HG02852 (cell line): Measurements from ENCODE around the gene GABRB1.
"Not testable (repeated sequence)": the region's sequence is repeated elsewhere in the genome, so short reads cannot be mapped to it uniquely, and the experiment has no call there.

Source experiments
- ATAC-seq: cut with Tn5 transposase; IDR thresholded peaks from one replicate; pipeline ENCODE4 v1.9.1; 2021; ENCODE audit warnings: mild to moderate bottlenecking, moderate library complexity; ENCODE audit not compliant: unreplicated experiment

The GABRB1 gene

DNA sequence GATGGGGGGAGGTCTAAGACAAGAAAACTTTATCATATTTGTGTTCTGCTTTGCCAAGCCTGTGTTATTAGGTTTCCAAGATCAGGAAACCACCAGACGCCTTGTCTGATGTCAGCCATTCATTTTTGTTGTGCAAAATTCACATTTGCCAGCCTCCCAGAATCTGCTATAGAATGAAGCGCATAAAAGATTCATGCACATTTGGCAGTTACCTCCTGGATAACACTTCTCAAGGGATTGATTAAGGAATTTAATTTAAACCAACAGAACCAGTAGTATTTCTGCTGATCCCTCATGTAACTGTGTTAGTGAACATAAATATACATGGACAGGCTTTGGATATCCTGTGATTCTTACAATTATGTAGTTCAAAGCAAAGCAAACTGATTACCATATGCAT is 244.2 kb downstream of the GABRB1 start:
- ATAC-seq = no peak

DNA sequence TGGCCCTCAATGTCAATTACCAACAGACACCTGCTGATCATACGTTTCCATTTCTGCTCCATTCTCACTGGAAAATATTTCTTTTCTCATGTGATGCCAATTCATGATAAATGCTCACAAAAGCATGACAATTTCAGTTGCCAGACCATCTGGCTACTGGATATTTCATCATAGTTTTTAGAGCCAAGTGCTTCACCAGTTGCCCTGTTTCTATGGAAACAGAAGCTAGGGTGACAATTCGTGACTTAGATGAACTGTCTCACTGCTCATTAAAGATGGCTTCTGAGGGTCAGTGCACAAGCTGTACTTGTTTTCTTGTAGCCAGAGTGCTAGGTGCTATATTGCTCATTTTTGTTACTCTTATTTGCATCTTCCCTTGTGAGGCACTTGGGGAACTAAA is 247.3 kb downstream of the GABRB1 start:
- no peak for ATAC-seq

DNA sequence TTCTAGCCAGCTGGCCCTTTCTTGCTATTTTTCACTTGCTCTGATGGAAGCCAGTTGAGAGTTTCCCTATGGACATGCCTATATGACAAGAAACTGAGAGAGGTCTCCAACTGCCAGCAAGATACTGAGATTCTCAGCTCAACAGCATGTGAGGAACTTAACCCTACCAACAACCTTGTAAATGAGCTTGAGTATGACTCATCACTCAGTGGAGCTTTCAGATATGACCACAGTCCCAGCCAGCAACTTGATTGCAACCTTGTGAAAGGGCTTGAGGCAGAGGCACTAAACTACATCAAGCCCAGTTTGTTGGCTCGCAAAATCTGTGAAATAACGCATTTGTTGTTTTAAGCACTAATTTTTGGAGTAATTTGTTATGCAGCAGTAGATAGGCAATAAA is 256.4 kb downstream of the GABRB1 start:
- ATAC-seq = peak; percentile 87

GRCh38 chr4:47289805-47290204 is 258.4 kb downstream of the GABRB1 start:
- no peak for ATAC-seq

GRCh38 chr4:47290873-47291272 is 259.5 kb downstream of the GABRB1 start:
- ATAC-seq = not testable (repeated sequence)

- ATAC-seq = no peak
Observed at GRCh38 chr4:47309165-47309564, 277.8 kb downstream of the GABRB1 start.

DNA sequence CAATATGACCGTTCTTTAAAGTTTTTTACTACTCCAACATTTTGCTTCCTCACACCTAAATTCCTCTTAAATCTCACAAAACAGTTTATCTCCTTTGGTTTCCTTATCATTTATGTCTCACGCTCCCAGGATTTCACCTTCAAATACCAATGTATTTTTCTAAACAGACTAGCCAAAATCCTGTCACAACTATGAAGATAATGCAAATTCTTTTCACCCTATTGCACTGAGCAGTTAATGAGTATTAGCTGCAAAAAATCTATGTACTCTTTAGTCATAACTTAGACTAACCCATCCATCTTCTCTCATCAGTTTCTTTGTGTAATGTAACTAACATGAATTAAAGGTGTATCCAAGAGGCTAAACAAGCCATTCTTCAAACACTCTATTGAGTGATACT is 280.8 kb downstream of the GABRB1 start:
- no peak for ATAC-seq

DNA sequence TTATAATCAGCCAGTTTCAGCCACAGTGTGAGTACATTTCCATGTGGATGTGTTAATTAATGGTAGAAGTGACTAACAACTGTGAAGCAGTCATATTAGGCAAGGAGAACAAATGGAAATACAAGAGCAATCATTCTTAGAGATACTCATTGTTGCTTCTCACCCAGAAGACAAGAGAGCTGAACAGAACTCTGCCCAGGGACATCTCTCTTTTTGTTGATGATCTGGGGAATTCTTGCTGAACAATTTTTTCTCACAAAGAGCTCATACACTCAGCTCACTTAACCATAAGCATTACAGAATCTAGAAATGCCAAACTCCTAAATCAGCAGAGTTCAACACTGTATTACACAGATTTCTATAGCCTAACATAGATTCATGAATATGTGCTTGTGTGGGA is 282.0 kb downstream of the GABRB1 start:
- no peak for ATAC-seq

GRCh38 chr4:47315346-47315745 is 284.0 kb downstream of the GABRB1 start:
- ATAC-seq = peak; percentile 90

DNA sequence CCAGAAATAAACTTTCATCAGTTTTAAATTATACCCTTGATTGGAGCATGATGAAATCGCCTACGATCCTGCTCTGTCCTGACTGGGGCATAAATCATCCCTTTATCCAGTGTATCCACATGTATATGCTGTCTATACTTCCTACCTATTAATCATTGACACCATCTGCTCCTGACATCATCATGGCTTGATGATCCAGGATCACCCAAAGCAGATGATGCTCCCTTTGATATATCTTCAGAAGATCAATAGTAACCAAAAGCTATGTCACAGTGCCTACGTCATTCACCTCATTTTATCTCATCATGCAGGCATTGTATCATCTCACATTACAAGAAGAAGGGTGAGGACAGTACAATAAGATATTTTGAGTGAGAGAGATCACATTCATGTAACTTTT is 294.7 kb downstream of the GABRB1 start:
- no peak for ATAC-seq

DNA sequence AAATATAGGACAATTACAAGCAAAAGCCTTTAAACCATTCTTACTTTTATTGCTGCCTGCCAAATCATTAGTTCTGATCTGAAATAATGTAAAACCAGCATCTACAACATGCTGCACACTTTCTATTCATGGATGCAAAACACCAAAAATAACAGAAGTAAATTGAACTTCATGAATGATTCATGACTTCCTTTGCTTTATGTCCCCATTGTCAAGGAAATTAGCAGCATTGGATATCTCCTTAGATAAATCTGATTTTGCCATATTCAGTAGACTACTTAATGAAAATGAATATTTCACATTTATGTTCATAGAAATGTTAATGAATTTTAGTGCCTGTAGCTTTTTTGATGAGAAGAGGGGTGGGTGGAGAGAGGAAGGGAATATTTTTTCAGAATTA is 299.5 kb downstream of the GABRB1 start:
- ATAC-seq = no peak

GRCh38 chr4:47334652-47335051 is 303.3 kb downstream of the GABRB1 start:
- ATAC-seq = no peak

DNA sequence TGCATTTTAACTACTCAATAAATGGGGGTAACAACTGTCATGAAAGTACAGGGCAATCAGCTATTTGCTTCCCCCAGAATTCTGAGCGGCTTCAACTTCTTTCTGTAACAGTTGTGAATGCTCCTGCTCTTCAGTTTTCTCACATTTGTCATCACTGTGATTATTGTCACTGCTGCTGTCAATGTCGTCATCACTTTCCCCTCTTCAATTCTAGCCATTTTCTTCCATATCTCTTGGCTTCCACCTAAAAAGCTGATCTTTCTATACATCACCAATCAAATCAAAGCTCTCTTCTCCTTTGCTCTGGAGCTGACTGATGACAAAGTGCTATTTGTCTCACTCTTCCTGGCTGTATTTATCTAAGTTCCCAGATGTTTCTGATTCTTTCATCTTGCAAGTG is 306.5 kb downstream of the GABRB1 start:
- no peak for ATAC-seq

DNA sequence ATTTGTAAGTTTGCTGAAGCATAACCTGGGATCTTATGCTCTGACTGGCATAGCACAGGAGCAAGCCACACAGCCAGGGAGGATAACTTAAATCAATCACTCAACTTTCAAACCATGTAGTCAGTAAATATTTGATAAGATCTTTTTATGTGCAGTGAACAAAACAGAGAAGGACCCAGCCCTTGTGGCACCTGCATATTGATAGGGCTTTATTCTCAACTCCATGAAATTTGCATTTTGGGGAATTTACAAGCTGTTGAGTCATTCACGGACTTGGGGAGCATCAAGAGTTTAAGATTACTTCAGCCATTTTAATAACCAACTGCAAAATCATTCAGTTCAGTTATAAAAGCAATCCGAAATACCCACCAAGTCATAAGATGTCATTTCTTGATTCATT is 309.5 kb downstream of the GABRB1 start:
- ATAC-seq = no peak

- no peak for ATAC-seq
Observed at GRCh38 chr4:47342796-47343195, 311.4 kb downstream of the GABRB1 start.

GRCh38 chr4:47349326-47349725 is 318.0 kb downstream of the GABRB1 start:
- no peak for ATAC-seq

DNA sequence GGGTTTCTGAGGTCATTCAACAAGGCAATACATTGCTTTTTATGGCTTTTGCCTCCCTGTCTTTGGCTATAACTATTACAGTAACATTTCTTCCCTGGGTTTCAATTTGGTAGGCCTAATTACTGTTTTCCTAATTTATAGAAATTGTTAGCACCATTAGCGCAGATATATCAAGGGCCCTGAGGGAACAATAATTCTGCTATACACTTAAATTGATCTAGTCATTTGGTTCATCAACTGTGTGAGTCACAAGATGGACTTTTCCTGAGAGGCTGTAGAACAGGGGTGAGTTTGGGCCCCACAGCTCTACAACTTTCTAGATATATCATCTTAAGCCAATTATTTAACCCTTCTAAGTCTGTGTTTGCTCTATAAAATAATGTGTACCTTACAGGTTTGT is 324.2 kb downstream of the GABRB1 start:
- ATAC-seq = no peak

- no peak for ATAC-seq
Observed at GRCh38 chr4:47359891-47360290, 328.5 kb downstream of the GABRB1 start.

- ATAC-seq = no peak
Observed at GRCh38 chr4:47367761-47368160, 336.4 kb downstream of the GABRB1 start.

GRCh38 chr4:47368211-47368610 is 336.8 kb downstream of the GABRB1 start:
- ATAC-seq = no peak

DNA sequence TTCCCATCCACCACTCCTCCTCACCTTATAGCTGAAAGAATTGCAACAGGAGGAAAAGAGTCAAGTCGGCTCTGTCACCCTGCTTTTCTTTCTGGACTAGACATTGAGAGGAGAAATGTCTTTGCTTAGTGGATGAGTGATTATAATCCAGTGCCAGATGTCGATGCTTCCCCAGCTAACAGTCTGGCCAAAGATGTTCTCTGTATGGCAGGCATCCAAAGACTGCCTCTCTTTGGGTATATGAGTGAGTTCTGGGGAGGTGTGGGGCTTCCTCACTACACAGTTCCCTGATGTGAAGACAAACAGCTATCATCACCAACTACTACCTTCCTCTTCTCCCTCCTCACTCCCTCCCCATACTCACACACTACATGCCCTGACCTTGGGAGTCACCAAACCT is 341.2 kb downstream of the GABRB1 start:
- no peak for ATAC-seq

DNA sequence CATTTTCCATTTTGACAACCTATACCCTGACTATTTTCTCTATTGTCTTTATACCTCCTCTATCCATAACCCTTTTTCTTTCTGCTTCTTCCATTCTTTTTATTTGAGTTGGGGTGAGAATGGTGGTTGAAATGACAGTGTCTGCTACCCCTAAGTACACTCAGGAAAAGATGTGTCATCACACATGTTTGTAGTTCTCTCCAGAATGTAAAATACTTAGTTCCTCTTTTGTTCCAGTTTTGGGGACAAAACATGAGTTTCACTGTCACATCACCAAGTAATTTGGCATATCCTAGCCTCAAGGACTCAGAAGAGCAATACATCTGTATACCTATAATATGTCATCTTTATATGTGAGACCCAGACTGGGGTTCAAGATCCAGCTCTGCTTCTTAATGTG is 341.8 kb downstream of the GABRB1 start:
- ATAC-seq = no peak

GRCh38 chr4:47373709-47374108 is 342.3 kb downstream of the GABRB1 start:
- ATAC-seq = no peak

- ATAC-seq = no peak
Observed at GRCh38 chr4:47374477-47374876, 343.1 kb downstream of the GABRB1 start.
